Fibroblast of skin of left quadriceps (primary cell): ENCODE data around the gene MX2.
"Not testable (repeated sequence)": the region's sequence is repeated elsewhere in the genome, so short reads cannot be mapped to it uniquely, and the experiment has no call there.

Experiments
- DNase-seq, 2 experiments: peaks; one replicate each; pipeline ENCODE4 v3.0.0-alpha.2; 2013; ENCODE audit warnings: low read depth in 2 of 2

Gene MX2

DNA sequence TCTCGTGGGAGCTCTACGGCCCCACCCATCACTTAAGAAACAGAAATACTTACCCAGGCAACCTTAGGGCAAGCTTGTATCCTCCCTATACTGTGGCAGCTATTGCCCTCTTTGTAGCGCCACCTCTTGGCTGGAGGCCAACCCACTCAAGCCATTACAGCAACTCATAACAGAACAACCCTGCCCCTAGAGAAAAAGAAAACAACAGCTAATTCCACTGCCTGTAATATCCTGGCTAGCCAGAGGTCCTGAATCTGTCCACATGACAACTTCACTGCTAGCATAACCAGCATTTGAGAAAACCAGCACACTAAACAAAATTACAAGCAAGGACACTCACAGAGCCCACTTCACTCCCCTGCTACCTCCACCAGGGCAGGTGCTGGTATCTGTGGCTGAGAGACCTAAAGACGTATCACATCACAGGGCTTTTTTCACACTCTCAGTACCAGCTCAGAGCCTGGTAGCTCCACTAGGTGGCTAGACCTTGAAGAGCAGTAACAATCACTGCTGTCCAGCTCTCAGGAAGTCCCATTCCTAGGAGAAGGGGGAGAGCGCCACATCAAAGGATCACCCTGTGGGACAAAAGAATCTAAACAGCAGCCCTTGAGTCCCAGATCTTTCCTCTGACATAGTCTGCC is 49.7 kb downstream of the MX2 start:
- no peak for DNase-seq

DNA sequence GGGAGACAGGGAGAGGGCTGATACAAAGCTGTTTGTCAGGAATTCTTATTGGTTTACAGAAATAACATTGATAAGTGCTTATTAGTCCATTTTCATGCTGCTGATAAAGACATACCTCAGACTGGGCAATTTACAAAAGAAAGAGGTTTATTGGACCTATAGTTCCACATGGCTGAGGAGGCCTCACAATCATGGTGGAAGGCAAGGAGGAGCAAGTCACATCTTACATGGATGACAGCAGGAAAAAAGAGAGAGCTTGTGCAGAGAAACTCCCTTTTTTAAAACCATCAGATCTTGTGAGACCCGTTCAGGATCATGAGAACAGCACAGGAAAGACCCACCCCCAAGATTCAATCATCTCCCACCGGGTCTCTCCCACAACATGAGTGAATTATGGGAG is 55.7 kb downstream of the MX2 start:
- DNase-seq, result not testable (repeated sequence)

DNA sequence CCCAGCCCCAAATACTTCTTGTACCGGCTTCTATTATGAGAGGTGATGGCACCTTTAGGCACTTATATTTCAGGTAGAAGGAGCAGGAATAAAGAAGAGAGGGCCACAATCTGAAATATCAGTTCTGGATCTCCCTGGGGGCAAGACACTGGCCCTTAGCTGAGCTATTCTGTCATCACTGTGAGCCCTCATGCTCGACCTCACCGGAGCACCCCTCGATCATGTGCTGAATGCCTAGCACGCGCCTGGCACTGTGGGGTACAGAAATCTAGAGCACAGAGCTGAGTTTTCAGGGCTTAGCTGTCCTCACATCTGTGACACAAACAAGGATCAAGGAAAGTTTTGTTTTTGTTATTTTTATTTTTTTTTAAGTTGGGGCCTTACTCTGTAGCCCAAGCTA is 56.6 kb downstream of the MX2 start:
- DNase-seq, result no peak

DNA sequence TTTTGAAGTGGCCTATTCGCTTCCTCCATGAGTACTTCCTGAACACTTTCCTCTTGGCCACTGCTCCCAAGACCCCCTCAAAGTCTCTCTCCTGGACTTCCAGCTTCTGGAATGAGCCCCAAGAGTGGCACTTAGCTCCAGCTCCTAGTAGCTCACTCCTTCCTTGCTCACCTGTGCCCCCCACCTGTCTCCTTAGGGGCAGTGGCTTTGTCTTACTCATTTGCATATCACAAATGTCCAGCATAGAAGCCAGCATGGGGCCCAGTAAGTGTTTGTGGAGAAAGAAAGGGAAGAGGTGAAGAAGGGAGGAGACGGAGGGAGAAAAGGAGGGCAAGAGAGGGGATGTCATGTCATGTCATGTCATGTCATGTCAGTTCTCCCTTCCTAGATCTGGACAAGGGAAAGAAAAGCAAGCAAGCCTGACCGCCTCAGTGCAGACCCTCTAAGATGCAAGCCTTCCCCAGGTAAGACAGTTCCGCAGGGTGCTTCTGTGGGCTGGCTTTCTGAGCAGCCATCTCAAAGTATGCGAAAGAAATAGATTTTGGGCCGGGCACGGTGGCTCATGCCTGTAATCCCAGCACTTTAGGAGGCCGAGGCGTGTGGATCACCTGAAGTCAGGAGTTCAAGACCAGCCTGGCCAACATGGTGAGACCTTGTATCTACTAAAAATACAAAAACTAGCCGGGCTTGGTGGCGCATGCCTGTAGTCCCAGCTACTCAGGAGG is 57.3 kb downstream of the MX2 start:
- no peak for DNase-seq

DNA sequence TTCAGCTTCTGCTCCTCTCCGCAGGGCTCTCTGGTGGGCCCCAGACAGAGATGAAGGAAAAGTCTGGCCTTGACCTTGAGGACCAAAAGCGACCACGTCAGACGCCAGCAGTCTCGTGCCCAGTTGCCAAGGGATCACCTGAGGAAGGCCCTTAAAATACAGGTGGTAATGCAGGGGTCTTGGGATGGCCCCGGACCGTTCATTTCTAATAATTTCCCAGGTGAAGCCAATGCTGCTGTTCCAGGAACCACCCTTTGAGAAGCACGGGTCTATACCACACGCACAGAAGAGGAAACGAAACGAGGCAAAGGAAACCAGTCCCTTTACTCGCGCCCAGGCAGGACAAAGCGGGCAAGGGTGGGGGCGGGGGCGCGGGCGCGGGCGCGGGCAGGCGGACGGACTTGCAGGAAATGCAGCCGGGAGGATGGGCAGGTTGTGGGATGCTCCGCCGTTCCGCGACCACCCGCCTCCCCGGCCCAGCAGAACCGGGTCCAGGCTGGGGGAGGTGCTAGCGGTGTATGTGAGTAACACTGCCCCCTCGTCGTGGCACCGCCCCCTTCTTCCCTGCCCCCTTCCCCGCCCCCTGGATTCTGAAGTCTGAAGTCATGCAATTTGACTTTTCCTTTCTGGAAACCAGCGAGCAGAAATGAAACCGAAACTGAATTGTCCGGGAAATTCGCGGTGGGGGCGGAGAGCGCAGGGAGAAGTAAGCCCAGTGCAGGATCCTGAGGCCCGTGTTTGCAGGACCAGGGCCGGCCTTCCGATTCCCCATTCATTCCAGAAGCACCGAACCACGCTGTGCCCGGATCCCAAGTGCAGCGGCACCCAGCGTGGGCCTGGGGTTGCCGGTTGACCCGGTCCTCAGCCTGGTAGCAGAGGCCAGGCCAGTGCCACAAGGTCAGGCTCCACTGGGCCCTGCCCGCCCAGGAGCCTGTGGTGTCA is 58.4 kb downstream of the MX2 start:
- peak; percentile 84 to 85 for DNase-seq

GRCh38 chr21:41420998-41421397 is 59.2 kb downstream of the MX2 start:
- DNase-seq, result not testable (repeated sequence)

- DNase-seq, result no peak
Measured at GRCh38 chr21:41422546-41423304, 60.9 kb downstream of the MX2 start.

DNA sequence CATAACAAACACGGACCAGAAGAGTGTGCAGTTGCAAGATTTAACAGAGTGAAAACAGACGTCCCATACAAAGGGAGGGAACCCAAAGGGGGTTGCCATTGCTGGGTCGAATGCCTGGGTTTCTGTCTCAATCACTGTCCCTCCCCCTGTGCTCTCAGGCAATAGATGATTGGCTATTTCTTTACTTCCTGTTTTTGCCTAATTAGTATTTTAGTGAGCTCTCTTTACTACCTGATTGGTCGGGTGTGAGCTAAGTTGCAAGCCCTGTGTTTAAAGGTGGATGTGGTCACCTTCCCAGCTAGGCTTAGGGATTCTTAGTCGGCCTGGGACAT is 61.4 kb downstream of the MX2 start:
- not testable (repeated sequence) for DNase-seq

GRCh38 chr21:41425588-41425953 is 63.7 kb downstream of the MX2 start:
- no peak for DNase-seq

DNA sequence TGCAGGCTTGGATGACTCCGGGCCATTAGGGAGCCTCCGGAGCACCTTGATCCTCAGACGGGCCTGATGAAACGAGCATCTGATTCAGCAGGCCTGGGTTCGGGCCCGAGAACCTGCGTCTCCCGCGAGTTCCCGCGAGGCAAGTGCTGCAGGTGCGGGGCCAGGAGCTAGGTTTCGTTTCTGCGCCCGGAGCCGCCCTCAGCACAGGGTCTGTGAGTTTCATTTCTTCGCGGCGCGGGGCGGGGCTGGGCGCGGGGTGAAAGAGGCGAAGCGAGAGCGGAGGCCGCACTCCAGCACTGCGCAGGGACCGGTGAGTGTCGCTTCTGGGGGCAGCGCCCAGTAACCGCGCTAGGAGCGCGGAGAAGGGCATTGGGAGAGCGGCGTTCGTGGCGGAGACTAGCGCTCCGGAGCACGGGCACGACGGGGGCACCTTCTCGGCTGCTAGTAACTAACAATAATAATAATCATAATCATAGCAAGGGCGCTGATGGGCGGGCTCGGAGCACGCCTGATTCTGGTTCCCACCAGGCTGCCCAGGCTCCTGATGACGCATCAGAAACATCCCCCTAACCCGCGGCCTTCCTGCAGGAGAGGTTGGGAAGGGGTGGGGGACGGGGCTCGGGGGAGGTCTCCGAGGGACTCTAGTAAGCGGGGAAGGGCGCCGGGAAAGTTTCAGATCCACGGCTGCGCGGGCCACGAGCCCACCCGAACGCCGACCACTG is 64.3 kb downstream of the MX2 start, which contains the start of gene MX1:
Gene MX1 (plus strand): TSS at position 286 of the 722 bp plus-strand sequence. CDS start 5,832 bp downstream, outside the sequence.
- DNase-seq, result peak in 1 of 2 experiments; percentile 5

DNA sequence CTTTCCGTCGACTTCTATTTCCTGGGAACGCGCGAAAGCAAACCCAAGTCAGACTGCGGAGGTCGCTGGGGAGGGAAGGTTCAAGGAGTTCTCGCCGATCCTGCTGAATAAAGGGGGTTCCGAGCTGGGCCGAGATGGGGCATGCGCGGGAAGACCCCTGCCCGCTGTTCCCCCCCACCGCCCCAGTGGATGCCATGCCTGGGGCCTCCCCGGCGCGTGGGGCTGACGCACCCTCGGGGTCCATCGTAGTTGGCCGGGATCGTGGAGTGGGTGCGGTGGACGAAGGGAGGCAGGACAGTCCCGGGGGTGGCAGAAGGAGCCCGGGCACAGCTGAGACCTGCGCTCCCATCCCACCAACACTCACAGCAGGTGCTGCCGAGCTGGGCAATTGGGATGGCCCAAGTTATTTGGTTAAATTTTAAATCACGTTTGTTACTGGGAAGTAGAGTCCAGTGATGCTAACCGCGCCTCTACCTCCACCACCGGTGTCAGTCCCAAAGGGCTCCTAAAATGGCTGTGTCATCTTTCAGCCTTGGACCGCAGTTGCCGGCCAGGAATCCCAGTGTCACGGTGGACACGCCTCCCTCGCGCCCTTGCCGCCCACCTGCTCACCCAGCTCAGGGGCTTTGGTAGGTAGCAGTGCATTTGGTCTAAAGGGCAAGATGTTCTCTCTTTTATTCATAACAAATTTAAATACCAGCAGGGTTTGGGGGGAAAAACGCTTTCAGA is 65.0 kb downstream of the MX2 start:
- no peak for DNase-seq

DNA sequence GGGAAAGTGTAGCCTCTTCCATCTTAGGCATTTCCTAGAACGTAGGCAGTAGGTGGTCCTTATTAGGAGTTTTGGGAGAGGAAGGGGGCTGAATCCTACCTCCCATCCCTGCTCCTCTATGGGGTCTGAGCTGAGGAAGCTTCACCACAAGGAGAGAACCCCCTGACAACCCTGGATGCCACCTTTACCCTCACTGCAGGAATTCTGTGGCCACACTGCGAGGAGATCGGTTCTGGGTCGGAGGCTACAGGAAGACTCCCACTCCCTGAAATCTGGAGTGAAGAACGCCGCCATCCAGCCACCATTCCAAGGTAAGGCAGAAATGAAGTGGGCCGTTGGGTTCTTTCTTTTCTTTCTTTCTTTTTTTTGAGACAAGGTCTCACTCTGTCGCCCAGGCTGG is 65.7 kb downstream of the MX2 start:
- no peak for DNase-seq

- no peak for DNase-seq
Measured at GRCh38 chr21:41428311-41428710, 66.5 kb downstream of the MX2 start.

GRCh38 chr21:41428847-41429246 is 67.0 kb downstream of the MX2 start:
- no peak for DNase-seq

DNA sequence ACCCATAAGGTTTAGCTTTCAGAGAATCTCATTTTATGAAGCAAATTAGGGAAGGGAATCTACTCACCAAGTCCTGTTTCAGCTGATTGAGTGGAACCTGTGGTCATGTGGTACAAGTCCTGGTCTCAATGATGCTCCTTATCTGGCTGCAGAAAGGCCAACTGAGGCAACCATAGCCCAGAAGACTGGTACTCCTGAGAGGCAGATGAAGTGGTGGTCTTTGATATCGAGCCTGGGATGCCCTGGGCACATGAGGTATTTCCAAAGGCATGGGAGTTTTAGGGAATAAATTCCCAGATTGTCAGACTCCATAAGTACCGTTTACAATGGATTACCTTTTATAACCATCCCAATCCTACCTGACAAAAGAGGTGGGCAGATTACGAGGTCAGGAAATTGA is 67.5 kb downstream of the MX2 start:
- no peak for DNase-seq

DNA sequence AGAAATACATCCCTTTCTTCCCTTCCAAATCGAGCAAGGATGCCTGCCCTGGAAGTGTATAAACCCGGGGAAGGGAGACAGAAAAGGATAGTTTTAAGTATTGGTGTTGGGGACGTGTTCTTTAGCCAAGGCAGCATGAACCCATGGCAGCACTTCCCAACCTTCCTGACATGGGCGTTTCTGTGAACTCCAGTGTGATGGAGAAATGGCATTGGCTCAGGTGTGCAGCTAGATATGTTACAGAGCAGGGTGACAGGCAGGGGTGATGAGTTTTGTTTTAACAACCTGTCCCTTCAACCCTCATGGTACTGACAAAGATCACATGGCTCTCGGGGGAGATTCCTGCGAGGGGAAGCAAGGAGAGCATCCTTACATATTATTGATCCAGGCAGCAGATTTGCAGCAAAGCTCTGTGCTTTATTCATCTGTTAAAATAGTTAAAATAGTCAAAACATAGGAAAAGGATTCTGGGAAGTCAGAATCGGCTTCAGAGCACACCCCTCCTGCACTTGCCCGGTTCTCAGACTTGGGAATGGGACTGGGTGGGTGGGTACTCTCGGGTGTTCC is 68.2 kb downstream of the MX2 start:
- no peak for DNase-seq

GRCh38 chr21:41431788-41432548 is 70.1 kb downstream of the MX2 start:
- no peak for DNase-seq

GRCh38 chr21:41432562-41433460 is 71.0 kb downstream of the MX2 start:
- DNase-seq, result no peak
